ENCODE results near the gene RAB33B. TPM values are rescaled to one million over a fixed set of nuclear protein-coding genes. Genes with fewer than 3 reads are reported as not detected.

The RAB33B gene
- total and polyA plus RNA-seq, 8 donors = 2.4 to 7.5 (median 4.7) TPM

GRCh38 chr4:139484783-139485311 lies 30.9 kb downstream of the RAB33B start:
- H3K9me3 ChIP-seq = no peaks in the 10 kb centered on the region
- FAIRE-seq (no peak), DNase-seq (no peak), ATAC-seq (peak; percentile 55 to 80 (median 70))
- no peak for TF ChIP-seq CTCF (IDR thresholded peaks at IDR 0.05)
- peak overlapping the region in 1 of 4 donors; percentile 6 for H3K4me3 ChIP-seq
- H3K27ac ChIP-seq = no peak overlapping the region
- intact Hi-C loops (cut with DNase I) = no loop called here
- no peaks in the 10 kb centered on the region for H3K4me1 ChIP-seq
- 34 to 46% methylated on average over 11 of the region's 11 CpGs for WGBS, 2 donors
- H3K27me3 ChIP-seq = no peaks in the 10 kb centered on the region
- H3K36me3 ChIP-seq = no peaks in the 10 kb centered on the region

- intact Hi-C loops (cut with DNase I) = no loop called here
- WGBS, 2 donors = 95 to 98% methylated on average over 3 of the region's 3 CpGs
- Histone ChIP-seq H3K36me3 (no peaks in the 10 kb centered on the region), H3K4me1 (no peaks in the 10 kb centered on the region), H3K27me3 (no peaks in the 10 kb centered on the region), H3K4me3 (no peak overlapping the region), H3K27ac (no peak overlapping the region), H3K9me3 (no peaks in the 10 kb centered on the region)
- ATAC-seq (no peak), FAIRE-seq (no peak), DNase-seq (no peak)
- no peak for TF ChIP-seq CTCF (IDR thresholded peaks at IDR 0.05)
Observed at GRCh38 chr4:139488442-139488841, 34.5 kb downstream of the RAB33B start.

GRCh38 chr4:139489638-139490037 lies 35.7 kb downstream of the RAB33B start:
- Histone ChIP-seq H3K36me3 (no peaks in the 10 kb centered on the region), H3K27ac (no peak overlapping the region), H3K9me3 (no peaks in the 10 kb centered on the region), H3K4me3 (no peak overlapping the region), H3K27me3 (no peaks in the 10 kb centered on the region), H3K4me1 (no peaks in the 10 kb centered on the region)
- DNase-seq (no peak), FAIRE-seq (no peak), ATAC-seq (no peak)
- TF ChIP-seq CTCF (IDR thresholded peaks at IDR 0.05) = no peak
- intact Hi-C loops (cut with DNase I) = no loop called here

GRCh38 chr4:139492429-139492828 lies 38.5 kb downstream of the RAB33B start:
- no peak for FAIRE-seq

More at GRCh38 chr4:139492429-139492828, 38.5 kb downstream of the RAB33B start:
- Histone ChIP-seq H3K4me1 (peaks cover 5 to 9% (median 8%) of the 10 kb centered on the region in 3 donors), H3K27ac (no peak overlapping the region), H3K27me3 (no peaks in the 10 kb centered on the region), H3K9me3 (no peaks in the 10 kb centered on the region), H3K36me3 (no peaks in the 10 kb centered on the region), H3K4me3 (no peak overlapping the region)
- ATAC-seq (no peak), DNase-seq (no peak)
- WGBS, 2 donors = 94 to 97% methylated on average over 2 of the region's 2 CpGs
- intact Hi-C loops (cut with DNase I) = no loop called here
- TF ChIP-seq CTCF (IDR thresholded peaks at IDR 0.05) = no peak

Measured in pancreas (tissue), 10 donors.